Upper lobe of left lung (tissue), 4 donors: ENCODE data around the gene NCF4.

Experiments
- EP300 ChIP-seq, 4 donors: sonication (generic); formaldehyde crosslinking; IDR thresholded peaks; one replicate each; pipeline ENCODE4 v1.5.1; 2017; ENCODE audit warnings: antibody characterized with exemption in 4 of 4, control low read depth in 2 of 4
- POLR2A ChIP-seq, 4 donors: fragments of 450-650 bp; IDR thresholded peaks; one replicate each; pipeline ENCODE4 v1.5.1; 2016 to 2017; ENCODE audit warnings: antibody characterized with exemption in 4 of 4, mild to moderate bottlenecking in 2 of 4
- TF ChIP-seq, protein P1 (sequence below), 6 experiments: fragments of 450-650 bp in 4 of 6; fragments of 200-600 bp in 2 of 6; sonication (generic) in 2 of 6; IDR thresholded peaks; one replicate each; pipeline ENCODE4 v1.5.1; 2016 to 2019; ENCODE audit warnings: antibody characterized with exemption in 6 of 6

DNA sequence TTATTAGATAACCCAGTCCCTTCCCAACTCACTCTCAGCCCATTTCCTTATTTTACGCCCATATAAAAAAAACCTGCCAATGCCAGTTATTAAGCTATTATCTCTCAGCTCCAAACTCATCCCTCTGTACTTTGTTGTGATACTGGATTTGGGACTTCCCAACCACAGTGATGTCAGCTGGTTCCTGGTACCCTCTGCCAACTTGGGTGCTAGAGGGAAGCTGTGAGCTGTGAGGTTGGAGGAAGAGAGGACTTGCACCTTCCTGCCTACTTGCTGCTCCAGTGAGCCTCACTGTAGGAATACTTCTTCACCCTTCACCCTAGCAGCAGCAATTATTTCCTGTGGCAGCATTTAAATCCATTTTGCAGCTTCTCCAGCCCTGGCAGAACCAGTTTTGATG, 33.5 kb downstream of the NCF4 start:
- TF ChIP-seq, protein P1, sequence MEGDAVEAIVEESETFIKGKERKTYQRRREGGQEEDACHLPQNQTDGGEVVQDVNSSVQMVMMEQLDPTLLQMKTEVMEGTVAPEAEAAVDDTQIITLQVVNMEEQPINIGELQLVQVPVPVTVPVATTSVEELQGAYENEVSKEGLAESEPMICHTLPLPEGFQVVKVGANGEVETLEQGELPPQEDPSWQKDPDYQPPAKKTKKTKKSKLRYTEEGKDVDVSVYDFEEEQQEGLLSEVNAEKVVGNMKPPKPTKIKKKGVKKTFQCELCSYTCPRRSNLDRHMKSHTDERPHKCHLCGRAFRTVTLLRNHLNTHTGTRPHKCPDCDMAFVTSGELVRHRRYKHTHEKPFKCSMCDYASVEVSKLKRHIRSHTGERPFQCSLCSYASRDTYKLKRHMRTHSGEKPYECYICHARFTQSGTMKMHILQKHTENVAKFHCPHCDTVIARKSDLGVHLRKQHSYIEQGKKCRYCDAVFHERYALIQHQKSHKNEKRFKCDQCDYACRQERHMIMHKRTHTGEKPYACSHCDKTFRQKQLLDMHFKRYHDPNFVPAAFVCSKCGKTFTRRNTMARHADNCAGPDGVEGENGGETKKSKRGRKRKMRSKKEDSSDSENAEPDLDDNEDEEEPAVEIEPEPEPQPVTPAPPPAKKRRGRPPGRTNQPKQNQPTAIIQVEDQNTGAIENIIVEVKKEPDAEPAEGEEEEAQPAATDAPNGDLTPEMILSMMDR (IDR thresholded peaks at IDR 0.05), result no peak
- TF ChIP-seq POLR2A (IDR thresholded peaks at IDR 0.05) (no peak), EP300 (IDR thresholded peaks at IDR 0.05) (no peak)
